HG02623 (cell line): ENCODE measurements around the gene TPSAB1.

Experiments used
- ATAC-seq: cut with Tn5 transposase; IDR thresholded peaks from one replicate; pipeline ENCODE4 v1.9.1; 2021; ENCODE audit warnings: moderate library complexity; ENCODE audit not compliant: unreplicated experiment

TPSAB1 gene

GRCh38 chr16:1209081-1209480 lies 31.4 kb upstream of the TPSAB1 start:
- no peak for ATAC-seq

DNA sequence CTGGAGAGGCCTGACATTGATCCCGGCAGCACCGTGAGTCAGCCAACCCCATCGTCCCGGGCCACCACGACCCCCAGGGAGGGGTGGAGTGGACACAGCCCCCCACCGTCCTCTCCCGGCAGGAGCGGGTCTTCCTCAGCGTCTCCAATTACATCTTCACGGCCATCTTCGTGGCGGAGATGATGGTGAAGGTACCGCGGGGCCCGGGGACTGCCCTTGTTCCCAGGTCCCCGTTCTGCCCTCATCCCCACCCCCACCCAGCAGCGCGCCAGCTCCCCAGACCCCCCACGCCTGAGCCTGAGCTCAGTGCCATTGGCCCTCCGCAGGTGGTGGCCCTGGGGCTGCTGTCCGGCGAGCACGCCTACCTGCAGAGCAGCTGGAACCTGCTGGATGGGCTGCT lies 30.0 kb upstream of the TPSAB1 start:
- no peak for ATAC-seq

- no peak for ATAC-seq
Measured at GRCh38 chr16:1211451-1212268, 28.8 kb upstream of the TPSAB1 start.

GRCh38 chr16:1212616-1213194 lies 27.8 kb upstream of the TPSAB1 start:
- ATAC-seq = no peak

DNA sequence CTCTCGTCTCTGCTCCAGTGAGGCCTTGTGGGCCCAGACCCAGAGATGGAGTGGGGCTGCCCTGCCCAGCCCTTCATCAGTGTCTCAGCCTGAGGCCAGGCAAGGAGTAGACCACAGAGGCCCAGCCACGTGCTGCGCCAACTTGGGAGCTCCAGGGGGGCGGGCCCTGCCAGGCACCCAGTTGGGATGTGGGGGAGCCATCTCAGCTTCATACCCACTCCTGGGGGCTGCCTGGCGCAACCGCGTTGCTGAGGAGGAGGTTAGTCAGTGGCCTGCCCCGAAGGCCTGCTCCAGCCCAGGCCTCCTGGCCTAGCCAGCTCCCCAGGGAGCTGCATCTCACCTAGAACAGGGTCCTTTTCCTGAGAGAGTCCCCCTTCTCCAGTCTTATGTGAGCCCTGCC lies 27.3 kb upstream of the TPSAB1 start:
- no peak for ATAC-seq

- ATAC-seq = no peak
Measured at GRCh38 chr16:1213796-1214372, 26.6 kb upstream of the TPSAB1 start.

DNA sequence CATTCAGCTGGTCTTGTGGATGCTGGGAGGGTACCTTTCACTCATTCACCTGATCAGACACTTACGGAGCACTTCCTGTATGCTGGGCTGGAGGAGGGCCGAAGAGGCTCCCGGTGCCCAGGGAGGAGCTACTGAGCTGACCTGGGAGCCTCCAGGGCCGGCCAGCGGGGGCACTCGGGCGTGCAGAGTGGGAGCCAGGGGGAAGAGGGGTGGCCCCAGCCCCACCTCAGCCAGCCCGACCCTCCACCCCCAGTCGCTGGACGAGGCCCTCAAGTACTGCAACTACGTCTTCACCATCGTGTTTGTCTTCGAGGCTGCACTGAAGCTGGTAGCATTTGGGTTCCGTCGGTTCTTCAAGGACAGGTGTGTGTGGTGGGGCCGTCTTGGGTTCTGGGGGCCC lies 25.8 kb upstream of the TPSAB1 start:
- no peak for ATAC-seq

DNA sequence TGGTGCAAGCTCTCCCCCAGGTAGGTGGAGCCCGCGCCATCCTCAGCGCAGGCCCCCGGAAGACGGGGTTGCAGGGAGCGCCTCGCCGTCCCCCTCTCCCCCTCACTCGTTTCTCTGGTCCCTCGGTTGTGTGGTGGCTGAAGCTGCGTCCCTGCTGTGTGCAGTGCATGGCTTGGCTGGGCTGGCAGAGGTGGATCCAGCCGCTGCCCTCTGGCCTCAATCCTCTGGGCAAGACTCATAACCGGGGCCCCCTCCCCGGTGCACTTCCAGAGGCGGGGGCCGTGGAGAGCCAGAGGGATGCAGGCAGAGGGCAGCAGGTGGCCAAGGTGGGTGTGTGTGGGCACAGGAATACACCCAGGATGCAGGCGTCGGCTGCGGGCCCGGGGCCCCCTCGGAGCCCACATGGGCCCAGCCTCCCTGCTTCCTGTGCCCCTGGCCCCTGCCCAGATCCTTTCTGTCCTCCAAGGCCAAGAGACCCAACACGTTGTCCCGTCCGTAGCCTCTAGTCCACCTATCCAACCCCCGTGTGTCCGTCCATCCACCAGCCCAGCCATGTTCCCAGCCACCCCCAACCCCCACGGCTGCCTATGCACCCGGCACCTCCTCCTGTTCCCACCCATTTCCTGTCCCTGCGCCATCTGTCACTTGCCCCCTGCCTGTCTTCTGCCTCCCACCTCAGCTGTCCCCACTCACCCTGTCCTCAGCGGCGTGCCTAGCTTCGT lies 24.8 kb upstream of the TPSAB1 start:
- ATAC-seq = no peak

GRCh38 chr16:1216296-1216619 lies 24.2 kb upstream of the TPSAB1 start:
- ATAC-seq = no peak

GRCh38 chr16:1216681-1217400 lies 23.7 kb upstream of the TPSAB1 start:
- ATAC-seq = no peak

GRCh38 chr16:1217526-1217925 lies 23.0 kb upstream of the TPSAB1 start:
- ATAC-seq = no peak

- no peak for ATAC-seq
Measured at GRCh38 chr16:1218061-1218929, 22.2 kb upstream of the TPSAB1 start.

DNA sequence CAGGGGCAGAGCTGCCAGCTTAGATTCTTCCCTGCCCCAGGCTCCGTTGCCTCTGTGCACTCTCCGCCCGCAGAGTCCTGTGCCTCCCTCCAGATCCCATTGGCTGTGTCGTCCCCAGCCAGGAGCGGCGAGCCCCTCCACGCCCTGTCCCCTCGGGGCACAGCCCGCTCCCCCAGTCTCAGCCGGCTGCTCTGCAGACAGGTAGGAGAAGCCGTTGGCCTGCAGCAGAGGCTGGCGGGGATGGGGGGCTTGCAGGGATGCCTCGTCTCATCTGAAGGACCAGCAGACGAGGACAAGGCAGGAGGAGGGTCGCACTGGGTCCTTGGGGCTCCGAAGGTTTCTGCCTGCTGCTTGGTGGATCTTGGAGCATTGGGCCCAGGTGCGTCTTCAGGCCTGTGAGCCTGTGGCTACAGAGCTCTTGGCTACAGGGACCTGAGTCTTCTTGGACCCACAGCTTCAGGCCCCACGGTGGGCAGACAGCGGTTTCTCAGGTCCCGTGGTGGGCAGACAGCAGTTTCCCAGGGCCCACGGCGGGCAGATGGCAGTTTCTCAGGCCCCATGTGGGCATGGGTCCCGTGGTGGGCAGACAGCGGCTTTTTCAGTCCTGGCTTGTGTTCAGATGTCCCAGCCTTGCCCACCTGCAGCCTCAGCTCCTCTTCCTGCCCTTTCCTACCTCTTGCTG lies 21.4 kb upstream of the TPSAB1 start:
- no peak for ATAC-seq

GRCh38 chr16:1220098-1220728 lies 20.3 kb upstream of the TPSAB1 start:
- ATAC-seq = no peak

DNA sequence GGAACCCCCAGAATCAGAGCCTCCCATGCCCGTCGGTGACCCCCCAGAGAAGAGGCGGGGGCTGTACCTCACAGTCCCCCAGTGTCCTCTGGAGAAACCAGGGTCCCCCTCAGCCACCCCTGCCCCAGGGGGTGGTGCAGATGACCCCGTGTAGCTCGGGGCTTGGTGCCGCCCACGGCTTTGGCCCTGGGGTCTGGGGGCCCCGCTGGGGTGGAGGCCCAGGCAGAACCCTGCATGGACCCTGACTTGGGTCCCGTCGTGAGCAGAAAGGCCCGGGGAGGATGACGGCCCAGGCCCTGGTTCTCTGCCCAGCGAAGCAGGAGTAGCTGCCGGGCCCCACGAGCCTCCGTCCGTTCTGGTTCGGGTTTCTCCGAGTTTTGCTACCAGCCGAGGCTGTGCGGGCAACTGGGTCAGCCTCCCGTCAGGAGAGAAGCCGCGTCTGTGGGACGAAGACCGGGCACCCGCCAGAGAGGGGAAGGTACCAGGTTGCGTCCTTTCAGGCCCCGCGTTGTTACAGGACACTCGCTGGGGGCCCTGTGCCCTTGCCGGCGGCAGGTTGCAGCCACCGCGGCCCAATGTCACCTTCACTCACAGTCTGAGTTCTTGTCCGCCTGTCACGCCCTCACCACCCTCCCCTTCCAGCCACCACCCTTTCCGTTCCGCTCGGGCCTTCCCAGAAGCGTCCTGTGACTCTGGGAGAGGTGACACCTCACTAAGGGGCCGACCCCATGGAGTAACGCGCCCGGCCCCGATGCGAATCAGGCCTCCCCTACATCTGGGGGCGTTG lies 19.5 kb upstream of the TPSAB1 start:
- no peak for ATAC-seq

- ATAC-seq = no peak
Measured at GRCh38 chr16:1221628-1222552, 18.6 kb upstream of the TPSAB1 start.
